ENCODE data around the gene FAM98C.

The FAM98C gene

DNA sequence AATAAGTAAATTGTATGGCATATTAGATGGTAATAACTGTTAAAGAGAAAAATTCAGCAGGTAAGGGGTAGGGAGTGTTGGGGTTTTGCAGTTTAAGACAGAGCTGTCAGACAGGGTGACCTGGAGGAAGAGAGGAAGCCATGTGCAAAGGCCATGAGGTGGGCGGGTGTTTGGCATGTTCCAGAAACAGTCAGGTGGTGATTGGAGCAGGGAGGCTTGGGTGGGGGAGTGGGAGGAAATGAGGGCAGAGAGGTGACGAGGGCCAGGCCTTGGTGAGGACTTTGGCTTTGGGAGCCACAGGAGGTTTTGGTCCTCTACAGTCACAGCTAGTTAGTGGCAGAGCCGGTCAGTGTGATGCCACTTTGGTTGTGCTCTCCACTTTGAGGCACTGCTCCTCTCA, 50.7 kb downstream of the FAM98C start:
- DNase-seq (ENCODE audit: low read depth, low spot score), result no peak

DNA sequence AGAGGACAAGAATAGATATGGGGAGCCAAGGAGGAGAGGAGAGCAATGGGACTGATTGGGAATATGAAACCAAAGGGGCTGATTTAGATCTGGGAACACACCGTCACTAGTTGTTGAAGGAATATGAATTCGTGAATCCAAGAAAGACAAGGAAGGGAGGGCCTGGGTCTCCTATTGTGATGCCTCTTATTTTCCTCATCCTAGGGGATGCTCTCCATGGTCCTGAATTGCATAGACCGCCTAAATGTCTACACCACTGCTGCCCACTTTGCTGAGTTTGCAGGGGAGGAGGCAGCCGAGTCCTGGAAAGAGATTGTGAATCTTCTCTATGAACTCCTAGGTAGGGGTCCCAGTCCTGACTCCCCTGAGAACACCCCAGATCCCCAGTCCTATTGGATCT, 52.1 kb downstream of the FAM98C start:
- DNase-seq (ENCODE audit: low read depth, low spot score), result peak; percentile 33

DNA sequence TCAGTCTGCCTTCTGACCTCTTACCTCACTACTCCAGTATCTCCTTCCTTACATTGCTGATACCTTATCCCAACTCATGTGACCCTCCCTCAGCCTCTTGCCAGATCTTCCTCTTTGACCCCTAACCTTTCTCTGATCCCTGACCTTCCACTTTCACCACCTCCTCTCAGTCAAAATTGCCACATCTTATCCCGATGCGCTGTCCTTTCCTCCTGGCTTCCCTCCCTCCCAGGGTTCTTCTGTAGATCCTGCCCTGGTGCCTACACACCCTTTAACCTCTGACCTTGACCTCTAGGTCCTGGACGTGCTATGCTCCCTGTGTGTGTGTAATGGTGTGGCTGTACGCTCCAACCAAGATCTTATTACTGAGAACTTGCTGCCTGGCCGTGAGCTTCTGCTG, 54.3 kb downstream of the FAM98C start:
- no peak for DNase-seq (ENCODE audit: low read depth, low spot score)

- no peak for DNase-seq (ENCODE audit: low read depth, low spot score)
These were observed 55.0 kb downstream of the FAM98C start for GRCh38 chr19:38457690-38458405.
